Fibroblast of villous mesenchyme (primary cell): ENCODE results near the gene PLCXD3. TPM values are rescaled to one million over a fixed set of nuclear protein-coding genes. Genes with fewer than 3 reads are reported as not detected.

Experiments used
- DNase-seq: peaks from one replicate; pipeline ENCODE4 v3.0.0-alpha.2; 2010; ENCODE audit warnings: low read depth
- H3K4me3 ChIP-seq: 2 replicates; pipeline ENCODE4 v1.5.1; 2011; ENCODE audit warnings: low read depth, mild to moderate bottlenecking, low read length
- CTCF ChIP-seq: IDR thresholded peaks from 2 replicates; pipeline ENCODE4 v1.5.1; 2012; ENCODE audit warnings: low read depth, mild to moderate bottlenecking, low read length; ENCODE audit not compliant: insufficient read depth
- total RNA-seq: library from RNA; depleted of rRNA; stranded (reverse); fragments of >200 nt; gene quantifications from 2 replicates; pipeline ENCODE4 v1.2.3, GENCODE V29; 2012

Gene PLCXD3
- total RNA-seq, 1 donor, result 0.43 TPM

- no peak for TF ChIP-seq CTCF
- no peak for DNase-seq
- H3K4me3 ChIP-seq, result no peak overlapping the region
Observed at GRCh38 chr5:41537581-41537980, 27.2 kb upstream of the PLCXD3 start.

GRCh38 chr5:41532485-41532884 is 22.1 kb upstream of the PLCXD3 start:
- H3K4me3 ChIP-seq, result no peak overlapping the region
- no peak for TF ChIP-seq CTCF
- no peak for DNase-seq

DNA sequence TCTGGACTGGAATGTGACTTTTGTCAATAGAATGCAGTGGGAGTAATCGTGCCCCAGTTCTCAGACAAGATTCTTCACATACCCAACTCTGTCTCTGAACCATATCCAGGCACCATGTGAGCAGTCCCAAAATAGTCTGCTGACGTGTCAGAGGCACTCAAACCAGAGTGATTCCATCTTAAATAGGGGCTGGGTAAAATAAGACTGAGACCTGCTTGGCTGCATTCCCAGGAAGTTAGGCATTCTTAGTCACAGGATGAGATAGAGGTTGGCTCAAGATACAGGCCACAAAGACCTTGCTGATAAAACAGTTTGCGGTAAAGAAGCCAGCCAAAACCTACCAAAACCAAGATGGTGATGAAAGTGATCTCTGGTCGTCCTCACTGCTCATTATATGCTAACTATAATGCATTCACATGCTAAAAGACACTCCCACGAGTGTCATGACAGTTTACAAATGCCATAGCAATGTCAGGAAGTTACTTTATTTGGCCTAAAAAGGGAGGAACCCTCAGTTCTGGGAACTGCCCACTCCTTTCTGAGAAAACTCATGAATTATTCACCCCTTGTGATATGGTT is 16.9 kb upstream of the PLCXD3 start:
- no peak for TF ChIP-seq CTCF
- H3K4me3 ChIP-seq, result no peak overlapping the region
- peak; percentile 64 for DNase-seq

- no peak for TF ChIP-seq CTCF
- no peak overlapping the region for H3K4me3 ChIP-seq
- DNase-seq, result no peak
Observed at GRCh38 chr5:41526699-41527098, 16.3 kb upstream of the PLCXD3 start.

- no peak overlapping the region for H3K4me3 ChIP-seq
- TF ChIP-seq CTCF, result peak; percentile 33
- DNase-seq, result no peak
Observed at GRCh38 chr5:41524174-41524573, 13.8 kb upstream of the PLCXD3 start.

DNA sequence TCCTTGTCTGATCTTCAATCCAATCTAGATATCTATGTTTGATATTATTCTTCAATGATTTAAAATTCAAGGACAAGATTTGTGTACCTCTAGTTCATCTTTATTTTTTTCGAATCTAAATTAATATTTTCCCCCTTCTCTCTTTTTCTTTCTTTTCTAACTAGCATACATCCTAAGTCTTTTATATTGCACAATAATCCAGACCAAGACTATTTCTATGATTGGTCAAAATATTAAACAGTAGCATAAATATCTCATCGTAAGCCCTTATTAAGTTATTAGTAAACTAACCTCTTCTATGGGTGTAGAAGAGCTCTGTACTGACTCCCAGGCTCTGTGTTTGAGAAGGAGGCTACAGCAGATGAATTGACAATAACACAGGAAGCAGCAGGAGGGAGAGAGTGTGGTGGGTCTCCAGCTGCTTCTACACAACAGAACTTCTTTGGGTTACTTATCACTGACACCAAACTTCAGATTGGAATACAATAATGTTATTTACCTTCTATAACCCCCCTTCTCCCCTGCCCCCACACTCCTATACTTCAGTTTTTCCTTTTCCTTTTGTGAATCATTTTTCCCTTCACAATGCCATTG is 11.9 kb upstream of the PLCXD3 start:
- no peak for TF ChIP-seq CTCF
- no peak overlapping the region for H3K4me3 ChIP-seq
- DNase-seq, result no peak

GRCh38 chr5:41519801-41520200 is 9.4 kb upstream of the PLCXD3 start:
- TF ChIP-seq CTCF, result no peak
- no peak overlapping the region for H3K4me3 ChIP-seq
- DNase-seq, result no peak
